Measurements from ENCODE around the gene PEA15. TPM values are rescaled to one million over a fixed set of nuclear protein-coding genes. Genes with fewer than 3 reads are reported as not detected.

Gene PEA15
- total RNA-seq, 1 donor from 2014 or later, result 178 TPM

- Histone ChIP-seq H3K4me1 (no peaks in the 10 kb centered on the region), H3K9me3 (no peaks in the 10 kb centered on the region), H3K4me3 (no peak overlapping the region), H3K27me3 (no peaks in the 10 kb centered on the region), H3K27ac (no peak overlapping the region), H3K36me3 (peaks cover 85 to 93% of the 10 kb centered on the region in 2 donors)
- intact Hi-C loops (cut with DNase I), result no loop called here
- DNase-seq (ENCODE audit: low spot score in 2 of 2), result no peak
- no peak for TF ChIP-seq CTCF (IDR thresholded peaks at IDR 0.05)
Observed at GRCh38 chr1:160228431-160228830, 23.2 kb downstream of the PEA15 start.

GRCh38 chr1:160232911-160233310 is 27.7 kb downstream of the PEA15 start:
- intact Hi-C loops (cut with DNase I), result no loop called here
- Histone ChIP-seq H3K4me1 (no peaks in the 10 kb centered on the region), H3K9me3 (no peaks in the 10 kb centered on the region), H3K36me3 (peaks cover 75 to 85% of the 10 kb centered on the region in 2 donors), H3K27me3 (no peaks in the 10 kb centered on the region), H3K27ac (no peak overlapping the region), H3K4me3 (no peak overlapping the region)
- no peak for DNase-seq (ENCODE audit: low spot score in 2 of 2)
- TF ChIP-seq CTCF (IDR thresholded peaks at IDR 0.05), result no peak

GRCh38 chr1:160236806-160237205 is 31.6 kb downstream of the PEA15 start:
- no peak overlapping the region for H3K4me3 ChIP-seq
- no peak for DNase-seq (ENCODE audit: low spot score in 2 of 2)
- no peak overlapping the region for H3K27ac ChIP-seq
- H3K27me3 ChIP-seq, result no peaks in the 10 kb centered on the region
- H3K9me3 ChIP-seq, result no peaks in the 10 kb centered on the region
- TF ChIP-seq CTCF (IDR thresholded peaks at IDR 0.05), result no peak
- H3K4me1 ChIP-seq, result no peaks in the 10 kb centered on the region
- intact Hi-C loops (cut with DNase I), result no loop called here
- peaks cover 64 to 82% of the 10 kb centered on the region in 2 donors for H3K36me3 ChIP-seq

- Histone ChIP-seq H3K9me3 (no peaks in the 10 kb centered on the region), H3K27me3 (no peaks in the 10 kb centered on the region), H3K4me1 (no peaks in the 10 kb centered on the region), H3K4me3 (no peak overlapping the region), H3K27ac (no peak overlapping the region), H3K36me3 (peaks cover 58 to 75% of the 10 kb centered on the region in 2 donors)
- intact Hi-C loops (cut with DNase I), result no loop called here
- no peak for DNase-seq (ENCODE audit: low spot score in 2 of 2)
- no peak for TF ChIP-seq CTCF (IDR thresholded peaks at IDR 0.05)
Observed at GRCh38 chr1:160237558-160237957, 32.4 kb downstream of the PEA15 start.

GRCh38 chr1:160238408-160238807 is 33.2 kb downstream of the PEA15 start:
- TF ChIP-seq CTCF (IDR thresholded peaks at IDR 0.05), result no peak
- H3K4me1 ChIP-seq, result no peaks in the 10 kb centered on the region
- H3K36me3 ChIP-seq, result peaks cover 59 to 72% of the 10 kb centered on the region in 2 donors
- H3K9me3 ChIP-seq, result no peaks in the 10 kb centered on the region
- no peak overlapping the region for H3K4me3 ChIP-seq
- no peak for DNase-seq (ENCODE audit: low spot score in 2 of 2)
- intact Hi-C loops (cut with DNase I), result no loop called here
- H3K27ac ChIP-seq, result no peak overlapping the region
- no peaks in the 10 kb centered on the region for H3K27me3 ChIP-seq

All from ascending aorta (tissue), 2 donors.